ENCODE data around the gene P2RX7. TPM values are rescaled to one million over a fixed set of nuclear protein-coding genes. Genes with fewer than 3 reads are reported as not detected.

P2RX7 gene
- polyA plus RNA-seq, 2 of the 4 experiments (the other 2 are of a cell fraction): 0.03 TPM; not detected in 1

DNA sequence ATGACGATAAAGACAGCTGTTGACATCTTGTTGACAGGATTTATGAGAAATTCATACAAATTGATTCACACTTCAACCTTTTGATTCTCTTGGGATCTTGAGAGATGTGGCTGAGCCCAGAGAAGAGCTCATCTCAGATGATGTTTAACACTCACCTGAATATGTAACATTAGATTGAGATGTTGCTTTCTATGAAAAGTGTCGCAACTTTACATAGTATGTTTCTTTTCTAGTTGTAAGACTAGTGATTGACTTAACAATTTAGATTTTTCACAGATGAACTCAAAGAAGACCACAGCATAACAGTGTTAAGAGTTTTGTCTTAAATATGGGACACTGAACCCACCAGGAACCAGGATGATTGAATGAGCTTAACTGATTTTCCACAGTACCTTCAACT, 40.6 kb upstream of the P2RX7 start:
- FAIRE-seq: no peak
- Histone ChIP-seq H3K4me1 (peaks cover 8% of the 10 kb centered on the region; the same call in 1 of the 3 replicates), H3K4me2 (no peak overlapping the region), H3K4me3 (no peak overlapping the region), H3K9me3 (no peaks in the 10 kb centered on the region), H3K27ac (no peak overlapping the region)
- 94% methylated on average over 2 of the region's 2 CpGs for WGBS (ENCODE audit: missing lambda C conversion rate)
- TF ChIP-seq FOSB (CRISPR knock-in tag; IDR thresholded peaks at IDR 0.05): no peak
- 0 out of 4 replicates have a peak, but pooled peaks of 1 of the 2 experiments have one; percentile 4 for TF ChIP-seq CEBPB (IDR thresholded peaks at IDR 0.05)
- ChIA-PET POLR2A (no interaction called here), CTCF (interaction anchor here (1.4 to 2.7 kb wide), 5 partner anchors 19 to 351 kb away, joined by 3 to 8 read pairs (median 5); no protein-coding TSS in a partner anchor)
- ATAC-seq: no peak
- no peak for DNase-seq (ENCODE audit: low read depth in 1 of 2, low spot score in 1 of 2)

DNA sequence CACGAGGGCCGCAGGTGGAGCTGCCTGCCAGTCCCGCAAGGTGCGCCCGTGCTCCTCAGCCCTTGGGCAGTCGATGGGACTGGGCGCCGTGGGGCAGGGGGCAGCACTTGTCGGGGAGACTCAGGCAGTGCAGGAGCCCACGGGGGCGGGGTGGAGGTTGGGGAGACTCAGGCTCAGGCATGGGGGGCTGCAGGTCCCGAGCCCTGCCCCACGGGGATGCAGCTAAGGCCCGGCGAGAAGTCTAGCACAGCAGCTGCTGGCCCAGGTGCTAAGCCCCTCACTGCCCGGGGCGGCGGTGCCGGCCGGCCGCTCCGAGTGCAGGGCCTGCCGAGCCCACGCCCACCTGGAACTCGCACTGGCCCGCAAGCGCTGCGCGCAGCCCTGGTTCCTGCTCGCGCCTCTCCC, 39.2 kb upstream of the P2RX7 start:
- DNase-seq (ENCODE audit: low read depth in 1 of 2, low spot score in 1 of 2) (no peak), ATAC-seq (no peak), FAIRE-seq (no peak)
- Histone ChIP-seq H3K9me3 (no peaks in the 10 kb centered on the region), H3K4me1 (peaks cover 8% of the 10 kb centered on the region; the same call in 1 of the 3 replicates), H3K4me2 (no peak overlapping the region), H3K4me3 (no peak overlapping the region), H3K27ac (no peak overlapping the region)
- 88% methylated on average over 23 of the region's 31 CpGs for WGBS (ENCODE audit: missing lambda C conversion rate)
- ChIA-PET POLR2A (no interaction called here), CTCF (interaction anchor here (1.7 to 4.5 kb wide), 4 partner anchors 16 to 88 kb away, joined by 3 to 40 read pairs (median 6); no protein-coding TSS in a partner anchor)
- no peak for TF ChIP-seq MYC (IDR thresholded peaks at IDR 0.05; ENCODE audit: borderline replicate concordance, low read length)

DNA sequence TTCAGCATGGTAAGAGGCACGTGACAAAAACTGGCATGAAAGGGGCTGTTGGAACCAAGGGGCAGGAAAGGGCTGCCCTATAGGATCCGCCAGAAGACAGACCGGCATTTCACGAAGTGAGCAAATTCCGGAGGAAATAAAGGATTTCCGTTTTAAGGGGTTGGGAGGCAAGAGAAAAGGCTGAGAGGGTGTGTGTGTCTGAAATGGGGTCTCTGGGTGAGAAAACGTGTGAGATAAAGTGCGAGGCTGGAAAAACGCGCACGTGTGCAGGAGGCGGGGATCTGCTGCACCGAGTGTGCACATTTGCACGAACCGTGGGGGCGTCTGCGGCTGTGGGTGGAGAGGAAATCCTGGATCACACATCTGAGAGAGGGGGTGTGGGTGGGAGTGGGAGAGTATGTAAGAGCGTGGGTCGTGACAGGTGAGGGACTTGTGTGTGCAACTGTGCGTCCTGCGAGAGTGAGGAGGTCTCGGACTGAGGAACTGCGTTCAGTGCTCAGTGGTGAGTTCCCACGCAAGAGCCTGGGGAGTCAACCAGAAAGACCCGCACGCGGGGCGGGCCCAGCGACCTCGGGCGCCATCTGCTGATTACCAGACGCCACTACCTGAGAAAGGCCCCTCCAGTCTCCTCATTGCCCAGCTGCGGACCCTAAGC, 37.0 kb upstream of the P2RX7 start:
- H3K4me1 ChIP-seq: peaks cover 8% of the 10 kb centered on the region; the same call in 1 of the 3 replicates
- TF ChIP-seq RARB (CRISPR knock-in tag; IDR thresholded peaks at IDR 0.05) (no peak), POLR2A (IDR thresholded peaks at IDR 0.05; ENCODE audit: low read length) (no peak), FOSB (CRISPR knock-in tag; IDR thresholded peaks at IDR 0.05) (no peak), BHLHE40 (IDR thresholded peaks at IDR 0.05; ENCODE audit: low read depth, low read length) (no peak), SREBF2 (IDR thresholded peaks at IDR 0.05) (no peak), SMC3 (IDR thresholded peaks at IDR 0.05) (peak; percentile 85), RAD21 (conservative IDR thresholded peaks at IDR 0.05 in 1 of 2, IDR thresholded peaks at IDR 0.05 in 1 of 2) (peak; percentile 76 to 78)
- TF ChIP-seq, protein P1, sequence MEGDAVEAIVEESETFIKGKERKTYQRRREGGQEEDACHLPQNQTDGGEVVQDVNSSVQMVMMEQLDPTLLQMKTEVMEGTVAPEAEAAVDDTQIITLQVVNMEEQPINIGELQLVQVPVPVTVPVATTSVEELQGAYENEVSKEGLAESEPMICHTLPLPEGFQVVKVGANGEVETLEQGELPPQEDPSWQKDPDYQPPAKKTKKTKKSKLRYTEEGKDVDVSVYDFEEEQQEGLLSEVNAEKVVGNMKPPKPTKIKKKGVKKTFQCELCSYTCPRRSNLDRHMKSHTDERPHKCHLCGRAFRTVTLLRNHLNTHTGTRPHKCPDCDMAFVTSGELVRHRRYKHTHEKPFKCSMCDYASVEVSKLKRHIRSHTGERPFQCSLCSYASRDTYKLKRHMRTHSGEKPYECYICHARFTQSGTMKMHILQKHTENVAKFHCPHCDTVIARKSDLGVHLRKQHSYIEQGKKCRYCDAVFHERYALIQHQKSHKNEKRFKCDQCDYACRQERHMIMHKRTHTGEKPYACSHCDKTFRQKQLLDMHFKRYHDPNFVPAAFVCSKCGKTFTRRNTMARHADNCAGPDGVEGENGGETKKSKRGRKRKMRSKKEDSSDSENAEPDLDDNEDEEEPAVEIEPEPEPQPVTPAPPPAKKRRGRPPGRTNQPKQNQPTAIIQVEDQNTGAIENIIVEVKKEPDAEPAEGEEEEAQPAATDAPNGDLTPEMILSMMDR (IDR thresholded peaks at IDR 0.05): peak; percentile 86
- TF ChIP-seq, protein P2, sequence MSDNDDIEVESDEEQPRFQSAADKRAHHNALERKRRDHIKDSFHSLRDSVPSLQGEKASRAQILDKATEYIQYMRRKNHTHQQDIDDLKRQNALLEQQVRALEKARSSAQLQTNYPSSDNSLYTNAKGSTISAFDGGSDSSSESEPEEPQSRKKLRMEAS (IDR thresholded peaks at IDR 0.05): peak; percentile 47; the same call in 1 of the 2 replicates
- H3K4me3 ChIP-seq: peak overlapping the region; percentile 39
- ChIA-PET CTCF (interaction anchor here (0.6 to 4.5 kb wide), 38 partner anchors 10 to 515 kb away, joined by 3 to 40 read pairs (median 4); partner anchors contain the start of genes C12orf43, HNF1A and POP5), POLR2A (no interaction called here)
- FAIRE-seq (no peak), ATAC-seq (peak; percentile 97 to 98), DNase-seq (ENCODE audit: low read depth in 1 of 2, low spot score in 1 of 2) (peak; percentile 64 to 96)
- WGBS (ENCODE audit: missing lambda C conversion rate): 1% methylated on average over 24 of the region's 33 CpGs
- H3K9me3 ChIP-seq: 0 out of 3 replicates have a peak, but pooled peaks cover 9% of the 10 kb centered on the region
- H3K4me2 ChIP-seq: peak overlapping the region; percentile 84
- H3K27ac ChIP-seq: peak overlapping the region; percentile 7 to 68; a peak in 4 of 6 replicates

DNA sequence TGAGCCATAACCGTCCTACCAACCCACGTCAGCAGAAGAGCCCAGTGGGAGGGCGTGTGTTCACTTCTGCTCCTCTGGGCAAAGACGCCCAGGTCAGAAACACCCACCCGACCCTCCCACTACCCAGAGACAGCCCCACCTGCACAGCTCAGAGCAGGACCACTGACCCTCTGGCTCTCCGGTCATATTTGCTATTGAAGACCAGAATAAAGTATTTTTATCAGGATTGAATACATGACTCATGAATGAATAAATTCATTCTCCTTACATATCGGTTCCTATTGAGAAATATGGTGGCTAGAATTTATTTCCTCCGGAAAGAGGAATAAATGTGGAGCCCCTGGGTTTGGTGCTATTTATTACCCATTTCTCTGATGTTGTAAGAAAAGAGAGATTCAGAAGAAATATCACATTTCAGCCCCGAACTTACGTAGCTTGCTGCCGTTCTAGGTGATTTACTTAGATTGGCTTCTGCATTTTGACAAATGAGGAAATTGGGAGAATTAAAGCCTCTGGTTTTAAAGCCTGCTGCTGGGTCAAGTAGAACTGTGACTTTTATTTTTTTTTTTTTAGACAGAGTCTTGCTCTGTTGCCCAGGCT, 36.4 kb upstream of the P2RX7 start:
- ATAC-seq: no peak
- 0 out of 3 replicates have a peak, but pooled peaks cover 9% of the 10 kb centered on the region for H3K9me3 ChIP-seq
- DNase-seq (ENCODE audit: low read depth in 1 of 2, low spot score in 1 of 2): no peak
- peak overlapping the region; percentile 39; the same call in 1 of the 3 replicates for H3K4me3 ChIP-seq
- FAIRE-seq: no peak
- H3K4me2 ChIP-seq: peak overlapping the region; percentile 84
- CTCF ChIA-PET: interaction anchor here (0.6 to 4.5 kb wide), 36 partner anchors 10 to 515 kb away, joined by 3 to 40 read pairs (median 4); partner anchors contain the start of genes C12orf43, HNF1A and POP5
- TF ChIP-seq EHF (CRISPR knock-in tag; IDR thresholded peaks at IDR 0.05) (no peak), MAFK (IDR thresholded peaks at IDR 0.05; ENCODE audit: partially characterized antibody) (no peak), ZSCAN20 (CRISPR knock-in tag; IDR thresholded peaks at IDR 0.05) (no peak), CBX2 (IDR thresholded peaks at IDR 0.05; ENCODE audit: borderline replicate concordance, low read depth) (no peak), PHF8 (IDR thresholded peaks at IDR 0.05; ENCODE audit: borderline replicate concordance, low read depth) (no peak), CEBPB (IDR thresholded peaks at IDR 0.05) (no peak), CHD2 (IDR thresholded peaks at IDR 0.05; ENCODE audit: low read length, partially characterized antibody) (no peak)
- TF ChIP-seq, protein P3, sequence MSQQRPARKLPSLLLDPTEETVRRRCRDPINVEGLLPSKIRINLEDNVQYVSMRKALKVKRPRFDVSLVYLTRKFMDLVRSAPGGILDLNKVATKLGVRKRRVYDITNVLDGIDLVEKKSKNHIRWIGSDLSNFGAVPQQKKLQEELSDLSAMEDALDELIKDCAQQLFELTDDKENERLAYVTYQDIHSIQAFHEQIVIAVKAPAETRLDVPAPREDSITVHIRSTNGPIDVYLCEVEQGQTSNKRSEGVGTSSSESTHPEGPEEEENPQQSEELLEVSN (IDR thresholded peaks at IDR 0.05; ENCODE audit: borderline replicate concordance, low read depth): no peak
- 20% methylated on average over 10 of the region's 11 CpGs for WGBS (ENCODE audit: missing lambda C conversion rate)
- POLR2A ChIA-PET: interaction anchor here (0.6 to 0.7 kb wide), 2 partner anchors 193 to 195 kb away, joined by 3 to 5 read pairs; no protein-coding TSS in a partner anchor
- no peak overlapping the region for H3K27ac ChIP-seq
- peaks cover 8% of the 10 kb centered on the region; the same call in 1 of the 3 replicates for H3K4me1 ChIP-seq
